HS-27A (cell line): ENCODE data around the gene MRPS18B.
"Not testable (repeated sequence)": the region's sequence is repeated elsewhere in the genome, so short reads cannot be mapped to it uniquely, and the experiment has no call there.

ENCODE experiments used
- DNase-seq: peaks from one replicate; pipeline ENCODE4 v3.0.0-alpha.2; 2012; ENCODE audit warnings: low read depth, missing footprints

The MRPS18B gene

GRCh38 chr6:30643656-30644055 lies 26.0 kb downstream of the MRPS18B start:
- no peak for DNase-seq

DNA sequence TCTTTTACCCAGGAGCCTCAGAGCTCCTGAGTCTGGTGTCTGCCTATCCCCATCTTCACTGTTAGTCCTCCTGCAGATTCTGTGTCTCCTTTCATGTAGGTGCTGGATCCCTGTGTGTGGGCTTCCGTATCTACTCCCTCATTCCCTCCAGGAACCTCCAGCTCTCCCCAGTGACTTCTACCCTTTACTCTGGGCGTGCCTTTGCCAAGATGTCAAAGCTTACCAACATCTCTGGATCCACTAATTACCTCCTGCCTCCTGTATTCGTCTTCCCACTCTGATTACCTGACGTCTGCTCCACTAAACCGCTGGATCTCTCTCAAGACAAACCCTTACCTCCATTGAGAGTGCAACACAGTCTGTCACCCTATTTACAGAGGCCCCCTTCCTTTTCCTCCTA lies 27.1 kb downstream of the MRPS18B start:
- DNase-seq: no peak

DNA sequence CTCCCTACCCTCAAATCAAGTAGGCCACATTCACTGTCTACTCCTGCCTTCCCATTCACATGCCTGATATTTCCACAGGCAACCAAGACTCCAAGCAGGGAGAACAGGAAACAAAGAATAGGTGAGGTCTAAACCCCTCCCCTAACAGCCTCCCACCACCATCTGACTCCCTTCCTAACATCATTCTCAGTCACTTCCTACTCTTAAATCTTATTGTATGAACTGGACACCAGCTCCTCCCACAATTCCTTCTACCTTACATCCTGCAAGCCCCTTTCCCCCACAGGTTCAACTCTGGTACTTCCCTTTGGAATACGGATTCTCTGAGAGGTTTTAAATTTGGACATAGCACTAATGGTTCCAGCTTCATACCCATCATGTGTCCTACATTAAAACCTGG lies 28.3 kb downstream of the MRPS18B start:
- no peak for DNase-seq

DNA sequence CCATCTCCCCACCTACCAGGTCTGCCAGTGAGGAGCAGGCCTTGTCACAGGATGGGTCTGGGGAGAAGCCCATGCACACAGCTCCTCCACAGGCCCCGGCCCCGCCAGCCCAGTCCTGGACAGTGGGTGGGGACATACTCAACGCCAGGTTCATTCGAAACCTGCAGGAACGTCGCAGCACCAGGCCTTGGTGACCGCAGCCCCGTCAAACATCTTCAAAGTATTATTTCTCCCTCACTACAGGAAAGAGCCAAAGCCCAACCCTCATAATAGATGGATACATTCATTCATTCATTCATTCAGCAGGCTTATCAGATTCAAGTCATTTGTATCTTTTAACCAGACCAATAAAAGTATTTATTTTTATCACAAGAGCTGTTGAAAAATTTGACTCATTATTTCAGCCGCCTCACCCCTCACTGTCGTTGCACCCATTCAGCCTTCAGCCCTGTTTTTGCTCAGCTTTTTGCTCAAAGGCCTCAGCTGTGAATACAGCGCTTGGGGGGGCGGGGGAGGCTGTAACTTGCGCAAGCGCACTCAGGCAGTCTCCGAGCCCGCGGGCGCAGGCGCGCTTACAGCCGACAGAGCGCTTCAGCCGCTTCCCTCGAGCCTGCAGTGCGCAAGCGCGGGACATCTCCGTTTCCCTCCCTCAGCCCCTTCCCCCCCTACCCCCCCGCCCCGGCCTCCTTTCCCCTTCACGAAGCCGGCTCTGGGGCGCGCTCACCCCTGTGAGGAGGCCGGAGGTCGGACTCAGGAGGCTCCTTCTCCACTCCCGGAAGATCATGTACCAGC lies 29.0 kb downstream of the MRPS18B start, which contains the start of gene C6orf136:
TSS of gene C6orf136 (plus strand) at position 684 of the 792 bp plus-strand sequence. CDS start at position 783, 99 bp downstream.
- peak; percentile 81 for DNase-seq

DNA sequence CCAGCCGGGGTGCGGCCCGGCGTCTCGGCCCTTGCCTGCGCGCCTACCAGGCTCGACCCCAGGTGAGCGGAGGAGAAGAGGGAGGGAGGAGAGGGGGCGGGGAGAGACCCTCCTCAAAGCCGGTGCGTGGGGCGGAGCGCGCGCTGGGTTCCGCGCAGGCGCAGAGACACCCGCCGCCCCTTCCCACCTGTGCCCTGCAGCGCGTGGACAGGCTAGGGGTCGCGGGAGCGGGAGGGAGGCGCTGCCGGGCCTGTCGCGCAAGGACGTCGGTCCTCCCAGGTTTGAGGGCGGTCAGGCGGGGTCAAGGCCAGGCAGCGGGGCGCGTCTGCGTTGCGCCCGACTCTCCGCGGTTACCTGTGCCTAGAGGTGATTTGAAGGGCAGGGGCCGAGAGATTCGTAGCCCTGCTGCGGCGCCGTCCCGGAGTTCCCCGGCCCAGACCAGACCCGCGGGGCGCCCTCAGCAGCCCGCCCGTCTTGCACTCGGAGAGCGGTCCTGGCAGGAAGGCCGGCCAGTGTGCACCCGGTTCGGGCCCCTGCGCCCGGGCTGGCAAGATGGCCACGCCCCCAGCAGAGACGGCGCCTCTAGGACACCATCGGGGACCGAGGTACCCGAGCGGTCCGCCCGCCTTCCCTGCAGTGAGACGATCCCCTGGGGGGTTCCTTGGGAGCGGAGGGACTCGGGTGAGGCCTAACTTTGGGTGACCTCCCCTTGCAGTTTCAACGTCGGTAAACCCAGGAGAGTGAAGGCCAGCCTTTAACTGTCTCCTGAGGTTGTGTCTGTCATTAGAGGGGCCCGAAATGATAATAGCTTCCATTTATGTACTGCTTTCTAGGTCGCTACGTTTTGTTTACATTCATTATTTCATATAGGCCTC lies 29.8 kb downstream of the MRPS18B start:
- DNase-seq: no peak

DNA sequence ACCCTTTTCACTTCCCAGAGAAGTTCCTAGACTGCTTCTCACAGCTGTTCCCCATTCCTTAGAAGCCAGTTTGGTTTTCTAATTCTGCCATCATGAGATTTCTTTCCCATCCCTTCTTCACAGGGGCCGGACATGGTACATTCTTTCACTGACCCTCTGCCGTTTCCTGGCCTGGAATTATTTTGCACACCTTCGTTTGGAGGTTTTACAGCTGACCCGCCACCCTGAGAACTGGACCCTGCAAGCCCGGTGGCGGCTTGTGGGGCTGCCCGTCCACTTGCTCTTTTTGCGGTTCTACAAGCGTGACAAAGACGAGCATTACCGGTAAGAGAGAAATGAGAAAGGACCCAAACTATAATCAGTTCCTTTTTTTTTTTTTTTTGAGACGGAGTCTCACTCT lies 33.5 kb downstream of the MRPS18B start:
- no peak for DNase-seq

DNA sequence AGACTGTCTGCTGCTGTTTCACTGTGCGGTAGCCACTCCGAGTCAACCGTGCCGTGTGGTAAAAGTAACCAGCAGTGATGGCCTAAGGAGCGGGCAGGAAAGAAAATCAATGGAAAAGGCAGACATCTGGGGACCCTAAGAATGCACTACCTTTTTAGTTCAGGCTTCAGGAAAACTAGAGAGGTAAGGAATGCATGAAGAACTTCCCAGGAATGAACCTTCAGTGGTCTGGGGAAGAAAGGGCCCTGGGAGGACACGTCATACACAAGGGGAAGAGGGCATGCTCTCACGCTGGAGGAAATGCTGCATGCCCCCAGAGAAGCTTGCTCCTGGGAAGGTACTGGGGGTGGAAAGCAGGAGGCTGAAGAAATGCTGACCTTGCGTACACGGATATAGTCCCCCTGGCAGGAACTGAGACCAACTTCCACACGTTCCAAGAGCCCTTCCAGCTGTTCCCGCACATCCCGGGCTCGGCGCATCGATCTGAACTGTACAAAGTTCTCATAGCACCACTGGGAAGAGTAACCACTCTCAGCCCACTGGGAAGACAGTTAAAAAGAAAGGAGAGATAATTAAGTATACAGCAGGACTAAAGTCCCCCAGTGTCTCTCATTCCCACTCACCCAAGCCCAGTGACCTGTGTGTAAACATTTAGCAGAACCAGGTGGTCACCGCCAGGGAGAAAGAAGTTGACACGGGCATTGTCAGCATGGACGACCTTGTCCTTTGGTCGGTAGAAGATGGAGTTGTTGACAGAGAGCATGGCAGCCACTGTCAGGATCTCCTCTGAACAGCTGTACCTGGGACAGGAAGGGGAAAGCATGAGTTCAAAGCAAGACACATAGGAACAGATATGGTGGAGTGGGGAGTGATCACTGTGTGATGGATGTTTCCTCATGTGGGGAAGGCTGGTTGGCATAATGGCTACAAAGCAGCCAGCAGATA lies 37.4 kb downstream of the MRPS18B start:
- no peak for DNase-seq

DNA sequence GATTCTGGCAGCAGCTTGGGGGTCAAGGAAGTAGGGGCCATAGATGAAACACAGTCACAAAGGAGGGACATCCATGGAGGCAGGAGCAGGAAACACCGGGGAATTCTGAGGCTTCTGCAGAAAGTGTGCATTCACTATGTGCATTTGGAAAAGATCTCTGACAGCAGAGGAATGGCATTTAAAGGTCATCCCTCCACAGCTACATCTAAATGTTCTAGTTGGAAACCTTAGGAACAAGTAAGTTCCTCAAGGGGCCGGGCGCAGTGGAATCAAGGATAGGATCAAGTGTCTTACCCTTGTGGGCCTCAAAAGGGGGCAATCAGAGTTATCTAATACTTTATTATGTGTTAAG lies 38.1 kb downstream of the MRPS18B start:
- no peak for DNase-seq

- DNase-seq: no peak
These were observed 38.9 kb downstream of the MRPS18B start for GRCh38 chr6:30656513-30656912.

DNA sequence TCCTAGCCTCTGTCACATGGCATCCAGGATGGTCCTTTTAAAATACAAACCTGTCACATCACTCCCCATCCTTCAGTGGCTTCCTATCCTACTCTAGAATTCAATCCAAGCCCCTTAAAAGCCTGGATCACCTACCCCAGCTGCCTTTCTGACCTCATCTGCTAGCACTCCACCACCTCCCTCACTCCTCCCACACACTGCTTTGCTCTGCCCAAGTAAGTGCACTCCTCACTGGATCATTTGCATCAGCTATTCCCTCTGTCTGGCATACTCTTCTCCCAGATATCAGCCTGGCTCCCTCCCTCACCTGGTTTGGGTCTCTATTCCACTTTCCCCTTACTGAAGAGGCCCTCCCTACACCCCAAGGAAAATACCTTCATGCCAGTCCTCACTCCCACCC lies 39.8 kb downstream of the MRPS18B start:
- DNase-seq: no peak

DNA sequence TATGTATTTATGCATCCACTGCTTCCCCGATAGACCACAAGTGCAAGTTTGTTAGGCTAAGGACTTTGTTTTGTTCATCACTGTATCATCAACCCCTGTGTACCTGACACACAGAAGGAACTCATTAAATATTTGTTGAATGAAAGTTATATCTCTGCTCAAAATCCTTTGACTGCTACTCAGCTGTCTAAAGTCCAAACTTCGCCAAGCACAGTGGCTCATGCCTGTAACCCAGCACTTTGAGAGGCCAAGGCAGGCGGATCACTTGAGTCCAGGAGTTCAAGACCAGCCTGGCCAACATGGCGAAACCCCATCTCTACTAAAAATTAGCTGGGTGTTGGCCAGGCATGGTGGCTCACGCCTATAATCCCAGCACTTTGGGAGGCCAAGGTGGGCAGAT lies 40.3 kb downstream of the MRPS18B start:
- DNase-seq: not testable (repeated sequence)

GRCh38 chr6:30664994-30665767 lies 47.5 kb downstream of the MRPS18B start:
- DNase-seq: no peak

- not testable (repeated sequence) for DNase-seq
These were observed 48.7 kb downstream of the MRPS18B start for GRCh38 chr6:30666300-30666699.

DNA sequence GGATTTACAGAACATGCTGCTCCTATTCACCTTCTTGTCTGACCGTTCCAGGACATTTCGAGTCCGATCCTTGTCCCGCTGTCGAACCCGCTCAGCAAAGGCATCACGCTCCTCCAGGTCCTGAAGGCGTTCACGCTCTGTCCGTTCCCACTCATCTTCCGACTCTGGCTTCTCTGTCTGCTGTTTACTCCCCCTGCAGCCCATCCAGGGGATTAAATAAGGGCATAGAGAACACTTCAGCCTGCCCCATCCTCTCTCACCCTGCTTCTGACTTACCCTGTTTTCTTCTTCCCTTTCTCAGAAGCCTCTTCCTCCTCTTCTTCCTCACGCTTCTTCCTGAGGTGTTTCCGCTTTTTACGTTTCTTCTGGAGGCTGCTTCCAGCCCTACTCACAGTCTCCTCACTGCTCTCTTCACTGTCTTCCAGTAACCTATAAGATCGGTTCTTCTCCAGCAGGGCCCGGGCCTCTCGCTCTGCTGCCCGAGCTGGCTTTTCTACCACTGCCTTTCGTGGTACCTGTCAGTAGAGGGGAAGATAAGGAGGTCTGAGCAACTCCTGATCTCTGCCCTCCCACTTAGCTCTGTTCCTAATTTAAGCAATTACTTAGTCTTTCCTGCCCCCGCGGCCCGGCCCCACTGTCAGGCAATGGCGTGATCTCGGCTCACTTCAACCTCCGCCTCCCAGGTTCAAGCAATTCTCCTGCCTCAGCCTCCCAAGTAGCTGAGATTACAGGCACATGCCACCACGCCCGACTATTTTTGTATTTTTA lies 53.3 kb downstream of the MRPS18B start:
- DNase-seq: no peak

DNA sequence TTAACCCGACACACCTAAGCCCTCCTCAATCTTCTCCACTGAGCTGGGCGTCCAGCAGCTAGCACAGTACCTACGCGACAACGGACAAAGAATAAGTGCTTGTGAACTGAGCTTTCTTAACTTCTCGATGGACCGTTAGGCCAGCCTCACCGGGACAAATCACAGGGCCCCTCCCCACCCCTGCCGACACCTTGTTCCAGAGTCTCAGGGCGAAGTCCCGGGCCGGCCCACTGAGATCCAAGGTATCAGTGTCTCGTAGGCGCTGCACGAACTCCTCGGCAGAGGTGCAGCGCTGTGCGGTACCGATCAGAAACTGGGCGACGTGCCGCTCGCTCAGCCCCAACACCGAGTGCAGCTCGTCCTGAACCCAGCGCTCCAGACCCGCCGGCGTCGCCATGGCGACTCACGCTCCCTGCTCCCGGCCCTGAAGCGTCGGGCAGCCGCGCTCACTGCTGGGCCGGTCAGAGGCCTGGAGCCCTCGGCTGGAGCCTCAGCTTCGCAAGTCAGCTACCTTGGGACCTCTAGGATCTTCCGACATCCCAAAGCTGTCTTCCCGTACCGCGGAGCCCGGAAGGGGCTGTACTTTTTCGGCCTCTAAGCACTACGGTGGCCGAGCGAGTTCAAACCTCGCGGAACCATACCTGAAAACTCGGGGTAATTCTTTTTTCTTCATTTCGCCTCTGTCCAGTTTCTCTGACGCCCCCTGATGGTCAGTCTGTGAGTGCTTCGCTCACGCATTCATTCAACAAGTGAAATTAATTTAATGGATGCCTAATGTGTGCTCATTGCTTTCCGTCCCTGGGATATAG lies 55.0 kb downstream of the MRPS18B start, which contains the start of gene DHX16:
TSS of gene DHX16 (minus strand) at position 562 of the 809 bp plus-strand sequence. CDS start at position 397, 165 bp downstream.
- DNase-seq: peak; percentile 98
